HG03060 (cell line): Measurements from ENCODE around the gene KCNK10.

Experiments
- ATAC-seq: cut with Tn5 transposase; IDR thresholded peaks from one replicate; pipeline ENCODE4 v1.9.1; 2021; ENCODE audit warnings: low read depth, moderate number of reproducible peaks; ENCODE audit not compliant: unreplicated experiment

The KCNK10 gene

DNA sequence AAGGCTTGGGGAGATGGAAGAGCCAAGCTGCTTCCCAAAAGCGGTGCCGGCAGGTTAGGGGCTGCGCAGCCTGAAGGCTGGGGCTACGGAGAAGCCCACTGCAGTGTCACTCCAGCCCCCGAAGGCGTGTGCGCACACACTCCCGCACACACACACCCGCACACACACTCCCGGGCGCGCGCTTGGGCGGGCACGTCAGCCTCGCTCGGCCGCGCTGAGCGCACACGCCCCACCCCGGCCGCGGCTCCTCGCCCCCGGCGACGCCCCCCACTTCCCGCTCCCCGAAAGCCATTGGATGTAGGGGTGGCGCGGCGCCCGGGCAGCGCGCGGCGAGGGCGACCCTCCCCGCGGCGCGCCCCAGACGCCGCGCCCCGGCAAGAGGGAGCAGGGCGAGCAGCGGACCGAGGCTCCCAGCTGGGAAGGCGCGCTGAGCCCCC is at the start of gene KCNK10:
Gene KCNK10 (minus strand): TSS at position 184 of the 437 bp plus-strand sequence. CDS start 471 bp downstream, outside the sequence.
- ATAC-seq: no peak

DNA sequence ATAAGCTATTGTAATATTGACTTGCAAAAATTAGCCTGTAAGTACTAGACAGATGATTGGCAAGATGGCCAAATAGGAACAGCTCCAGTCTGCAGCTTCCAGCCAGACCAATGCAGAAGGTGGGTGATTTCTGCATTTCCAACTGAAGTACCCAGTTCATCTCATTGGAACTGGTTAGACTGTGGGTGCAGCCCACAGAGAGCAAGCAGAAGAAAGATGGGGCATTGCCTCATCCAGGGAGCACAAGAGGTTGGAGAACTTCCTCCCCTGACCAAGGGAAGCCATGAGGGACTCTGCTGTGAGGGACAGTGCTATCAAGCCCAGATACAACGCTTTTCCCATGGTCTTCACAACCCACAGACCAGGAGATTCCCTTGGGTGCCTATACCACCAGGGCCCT is 46.4 kb upstream of the KCNK10 start:
- ATAC-seq: no peak

DNA sequence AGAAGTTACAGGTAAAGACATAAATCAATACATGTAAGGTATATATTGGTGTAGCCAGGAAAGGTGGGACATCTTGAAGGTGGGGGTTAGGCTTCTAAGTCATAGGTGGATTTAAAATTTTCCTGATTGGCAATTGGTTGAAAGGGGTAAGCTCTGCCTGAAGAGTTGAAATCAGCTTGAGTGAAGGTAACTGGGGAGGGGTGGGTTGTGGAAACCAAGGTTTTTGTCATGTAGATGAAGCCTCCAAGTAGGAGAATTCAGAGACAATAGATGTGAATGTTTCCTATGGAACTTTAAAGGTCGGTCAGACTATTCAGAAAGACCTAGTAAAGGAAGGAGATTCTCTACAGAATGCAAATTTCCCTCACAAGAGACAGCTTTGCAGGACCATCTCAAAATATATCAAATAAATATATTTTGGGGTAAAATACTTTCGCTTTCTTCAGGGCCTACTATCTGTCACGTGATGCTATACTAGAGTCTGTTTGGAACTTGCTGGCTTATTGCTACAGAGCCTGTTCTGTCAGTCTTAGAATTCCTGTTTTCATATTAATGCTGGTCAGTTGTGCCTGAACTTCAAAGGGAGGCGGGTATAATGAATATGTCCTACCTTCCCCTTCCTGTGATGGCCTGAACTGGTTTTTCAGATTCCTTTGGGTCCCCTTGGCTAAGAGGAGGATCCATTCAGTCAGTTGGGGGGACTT is 41.8 kb upstream of the KCNK10 start:
- ATAC-seq: no peak

- no peak for ATAC-seq
These were observed 40.6 kb upstream of the KCNK10 start for GRCh38 chr14:88363644-88364043.

DNA sequence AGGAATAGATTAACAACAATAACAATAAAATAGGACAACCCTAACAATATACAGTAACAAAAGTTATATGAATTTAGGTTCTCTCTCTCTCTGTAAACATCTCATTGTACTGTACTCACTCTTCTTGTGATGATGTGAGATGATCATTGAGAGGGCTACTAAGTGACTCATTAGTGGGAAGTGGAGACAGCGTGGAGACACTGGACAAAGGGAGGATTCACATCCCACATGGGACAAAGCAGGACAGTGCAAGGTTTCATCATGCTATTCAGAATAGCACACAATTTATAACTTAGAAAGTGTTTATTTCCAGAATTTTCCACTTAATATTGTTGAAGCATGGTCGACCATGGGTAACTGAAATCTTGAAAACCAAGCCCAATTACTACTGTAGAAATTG is 36.4 kb upstream of the KCNK10 start:
- ATAC-seq: no peak

- ATAC-seq: no peak
These were observed 31.3 kb upstream of the KCNK10 start for GRCh38 chr14:88354358-88354757.

GRCh38 chr14:88352698-88353097 is 29.6 kb upstream of the KCNK10 start:
- no peak for ATAC-seq

DNA sequence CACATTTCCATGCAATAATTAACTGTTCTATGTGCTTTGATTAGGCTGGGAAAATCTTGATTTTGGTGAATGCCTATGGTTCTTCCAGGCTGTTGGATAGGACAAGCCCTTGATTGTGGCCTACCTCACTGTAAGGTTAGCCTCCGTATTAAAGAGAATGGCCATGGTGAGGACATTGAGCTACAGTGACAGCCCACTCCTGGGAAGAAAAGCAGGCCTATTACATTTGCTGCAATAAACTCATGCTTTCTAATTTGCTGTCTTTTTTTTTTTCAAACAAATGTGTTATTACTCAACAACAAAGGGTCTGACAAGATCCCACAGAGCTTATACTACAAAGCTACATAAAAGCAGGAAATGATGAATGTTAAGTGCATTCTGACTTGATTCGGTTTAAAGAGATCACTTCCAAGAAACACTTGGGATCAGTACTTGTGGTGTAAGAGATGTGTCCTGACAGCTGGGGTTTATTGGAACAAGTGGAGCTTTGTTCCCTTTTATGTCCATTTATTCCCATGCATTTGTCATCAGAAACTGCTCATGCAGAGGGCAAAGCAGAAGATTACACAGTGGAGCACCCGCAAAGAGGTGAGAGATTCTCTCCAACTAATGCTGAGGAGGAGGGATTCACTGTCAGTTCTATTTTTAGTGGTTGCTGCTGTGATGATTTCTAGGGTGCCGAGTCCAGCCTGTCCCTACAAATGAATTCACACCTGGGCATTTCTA is 29.1 kb upstream of the KCNK10 start:
- no peak for ATAC-seq

GRCh38 chr14:88348546-88348945 is 25.5 kb upstream of the KCNK10 start:
- ATAC-seq: no peak

- ATAC-seq: no peak
These were observed 23.1 kb upstream of the KCNK10 start for GRCh38 chr14:88346048-88346639.

- ATAC-seq: no peak
These were observed 19.9 kb upstream of the KCNK10 start for GRCh38 chr14:88342980-88343379.

GRCh38 chr14:88340357-88340756 is 17.3 kb upstream of the KCNK10 start:
- no peak for ATAC-seq

DNA sequence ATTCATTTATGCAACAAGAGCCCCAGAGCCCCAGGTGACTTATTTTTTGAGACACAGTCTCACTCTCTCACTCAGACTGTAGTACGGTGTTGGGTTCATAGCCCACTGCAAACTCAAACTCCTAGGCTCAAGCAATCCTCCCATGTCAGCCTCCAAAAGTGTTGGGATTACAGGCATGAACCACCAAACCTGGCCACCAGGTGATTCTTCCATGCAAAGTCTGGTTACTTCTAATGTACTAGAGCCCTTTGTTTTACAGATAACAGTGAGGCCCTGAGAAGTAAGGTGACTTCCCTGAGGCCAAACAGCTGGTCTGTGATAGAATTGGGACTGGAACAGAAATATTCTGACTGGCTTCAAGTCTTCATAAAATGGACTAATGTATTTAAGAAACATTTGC is 10.0 kb upstream of the KCNK10 start:
- no peak for ATAC-seq

DNA sequence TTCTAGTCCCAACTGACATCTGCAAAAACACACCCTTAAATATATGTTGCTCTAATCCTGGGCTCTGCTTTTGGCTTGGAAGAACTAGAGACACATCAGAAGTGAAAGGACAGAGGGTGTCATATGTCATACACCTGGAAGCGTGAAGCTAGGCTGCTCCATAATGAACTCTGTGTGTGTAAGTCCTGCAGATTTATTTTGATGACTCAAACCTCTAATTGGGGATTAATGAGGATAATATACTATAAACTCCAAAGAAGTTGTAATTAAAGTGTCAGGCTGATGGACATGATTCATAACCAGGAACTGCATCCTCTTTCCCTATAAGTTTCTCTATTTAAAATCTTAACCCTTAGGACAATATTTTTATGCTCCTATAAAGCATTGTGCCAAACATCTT is 4.4 kb upstream of the KCNK10 start:
- no peak for ATAC-seq

DNA sequence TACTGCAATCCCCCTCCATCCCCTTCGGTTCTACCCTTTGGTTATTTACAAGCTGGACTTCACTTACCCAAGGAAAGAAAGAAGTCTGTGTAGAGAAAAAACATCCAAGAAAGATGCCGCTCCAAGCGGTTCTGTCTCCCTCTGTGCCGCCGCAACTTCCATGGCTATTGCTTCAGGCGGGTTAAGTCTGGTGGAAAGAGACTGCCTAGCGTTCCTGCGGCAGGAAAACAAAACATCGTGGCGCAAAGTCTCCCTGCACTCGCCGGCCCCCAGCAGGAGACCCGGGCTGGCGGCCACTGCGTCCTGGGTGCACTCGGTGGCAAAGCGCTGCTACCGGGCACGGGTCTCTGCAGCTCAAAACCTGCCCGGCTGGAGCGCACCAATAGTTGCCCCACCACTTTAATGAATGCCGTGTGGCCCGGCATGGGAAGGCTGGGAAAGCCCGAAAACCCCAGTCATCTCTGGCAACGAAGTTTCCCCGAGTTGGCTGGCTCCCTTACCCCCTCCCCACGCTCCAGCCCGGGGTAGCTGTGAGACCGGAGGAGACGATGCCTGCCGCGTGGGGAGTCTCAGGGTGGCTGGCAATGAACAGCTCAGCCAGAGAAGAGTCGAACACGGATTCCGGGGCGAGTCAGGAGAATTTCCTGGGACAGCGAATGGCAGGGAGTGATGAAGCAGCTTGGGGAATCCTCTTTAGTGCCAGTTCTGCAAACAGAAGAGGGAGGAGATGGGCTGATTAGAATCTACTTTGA is 3.5 kb upstream of the KCNK10 start:
- no peak for ATAC-seq

DNA sequence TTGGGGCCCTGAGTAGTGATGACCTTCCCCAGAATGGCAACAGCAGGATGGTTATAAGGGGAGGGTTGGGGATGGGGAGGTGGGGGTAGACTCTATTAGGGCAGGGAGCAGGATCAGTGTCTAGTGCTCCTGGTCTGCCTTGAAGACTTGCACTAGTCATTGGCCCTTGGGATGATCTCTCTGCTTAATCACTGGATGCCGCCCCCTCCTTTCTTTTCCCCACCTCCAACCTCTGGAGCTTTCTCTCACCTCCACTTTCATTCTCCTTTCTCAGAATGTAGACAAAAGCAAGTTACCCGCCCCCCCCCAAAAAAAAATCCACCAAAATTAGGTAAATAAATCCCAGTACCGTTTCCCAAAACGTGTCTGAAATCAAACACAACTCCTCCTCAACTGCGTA is 2.8 kb upstream of the KCNK10 start:
- no peak for ATAC-seq

DNA sequence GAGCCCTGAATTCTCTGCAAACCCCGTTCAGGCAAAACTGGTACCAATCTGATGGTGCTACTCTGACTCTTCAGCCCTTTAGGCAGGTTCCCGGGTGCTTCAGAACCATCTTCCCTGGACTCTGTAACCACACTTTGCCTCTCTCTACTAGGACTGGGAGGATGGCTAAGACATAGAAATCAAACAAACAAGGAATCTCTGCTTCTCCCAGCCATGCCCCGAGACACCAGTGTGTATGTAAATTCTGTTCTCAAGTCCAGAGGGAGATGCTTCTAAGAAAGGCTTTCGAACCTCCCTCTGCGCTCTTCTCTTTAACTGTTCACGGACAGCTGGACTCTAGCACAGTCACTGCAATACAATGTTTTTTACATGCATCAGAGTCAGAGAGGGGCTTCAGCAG is 1.9 kb upstream of the KCNK10 start:
- ATAC-seq: no peak

GRCh38 chr14:88324491-88324890 is 1.4 kb upstream of the KCNK10 start:
- no peak for ATAC-seq

- ATAC-seq: no peak
These were observed 592 bp upstream of the KCNK10 start for GRCh38 chr14:88323523-88324199.

DNA sequence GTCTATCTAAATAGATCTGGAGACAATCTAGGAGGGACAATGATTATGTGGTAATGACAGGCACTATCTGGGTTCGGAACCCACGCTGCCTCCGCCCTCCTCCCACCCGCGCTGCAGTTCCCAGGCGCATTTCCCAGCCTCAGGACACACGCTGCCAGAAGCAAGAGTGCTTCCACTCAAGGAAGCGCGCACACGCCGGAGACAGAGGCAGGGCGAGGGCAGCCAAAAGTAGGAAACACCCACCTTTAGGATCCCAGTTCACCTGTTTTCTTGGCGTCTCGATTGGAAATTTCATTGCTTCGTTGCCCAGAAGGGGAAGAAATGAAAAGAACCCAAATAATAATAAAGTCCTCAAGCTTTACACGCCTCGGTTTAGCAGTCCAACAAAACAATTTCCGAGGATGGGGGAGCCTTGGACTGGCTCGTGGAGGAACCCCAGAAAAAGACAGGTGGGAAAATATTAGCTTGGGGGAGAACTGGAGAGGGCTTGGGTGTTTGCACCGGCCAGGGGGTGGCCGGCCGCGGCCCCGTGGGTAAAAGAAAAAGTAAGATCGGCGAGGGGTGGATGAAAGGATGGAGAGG is 474 bp downstream of the KCNK10 start:
- no peak for ATAC-seq
